ENCODE data around the gene RTTN.
"Not testable (repeated sequence)": the region's sequence is repeated elsewhere in the genome, so short reads cannot be mapped to it uniquely, and the experiment has no call there.

The RTTN gene, protein sequence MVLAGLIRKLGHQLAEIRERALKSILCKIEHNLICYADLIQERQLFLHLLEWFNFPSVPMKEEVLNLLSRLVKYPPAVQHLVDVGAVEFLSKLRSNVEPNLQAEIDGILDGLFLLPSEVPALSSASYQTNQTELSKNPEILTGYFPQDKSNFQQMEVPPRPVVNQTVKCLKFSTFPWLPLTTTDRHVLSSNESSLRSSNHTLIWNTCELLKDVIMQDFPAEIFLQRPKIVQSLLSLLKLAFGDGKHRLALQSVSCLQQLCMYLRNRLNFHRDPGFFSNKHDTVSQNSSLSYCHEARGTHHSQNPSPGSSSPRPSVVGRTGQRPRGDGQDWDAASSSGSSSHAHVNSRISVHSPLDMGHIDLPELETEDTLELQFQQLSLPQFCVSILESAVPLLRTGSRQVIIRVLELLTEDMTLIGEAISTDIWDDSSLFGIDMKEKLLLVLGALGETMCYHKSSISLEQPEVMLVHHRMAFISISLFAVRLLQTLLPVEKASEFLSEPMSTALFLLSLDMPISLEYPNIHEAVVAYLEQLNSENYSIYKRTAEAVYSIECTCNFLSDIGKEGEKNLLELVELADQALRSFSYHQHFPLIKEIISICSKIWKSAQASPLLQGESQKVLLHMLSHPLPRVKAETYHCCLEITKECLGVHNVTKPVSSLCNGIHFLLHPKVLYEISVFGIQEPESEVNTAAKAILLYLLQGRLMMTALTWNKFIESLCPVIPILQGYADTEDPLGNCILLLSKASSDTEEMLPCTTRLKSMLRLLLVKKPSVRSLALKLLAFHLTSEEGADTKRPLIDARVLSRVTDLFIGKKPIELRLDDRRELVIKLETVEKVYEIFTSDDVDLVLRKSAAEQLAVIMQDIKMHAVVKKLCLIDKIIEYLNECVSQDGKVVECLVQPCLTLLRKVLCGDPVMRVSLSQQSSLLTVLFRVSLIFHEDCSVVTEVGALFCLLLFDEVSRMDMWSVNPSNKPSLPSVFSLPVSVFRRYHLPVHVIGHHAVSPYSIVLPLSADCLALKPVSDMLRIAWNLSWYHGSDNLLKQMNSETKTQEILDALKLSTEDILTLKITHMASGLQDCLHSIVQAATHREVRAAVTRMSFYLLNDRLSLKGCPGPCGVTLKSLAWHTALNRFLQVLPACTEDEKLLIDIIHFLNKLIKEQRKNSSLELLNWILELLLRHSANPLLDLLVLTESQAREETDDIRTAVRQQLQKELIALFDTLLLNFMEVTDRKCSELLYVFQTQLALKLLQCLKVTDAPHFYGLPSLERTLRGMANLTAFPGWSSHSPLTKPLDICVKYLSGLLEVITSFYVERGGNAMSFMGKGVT (N-terminal part only)

GRCh38 chr18:70205421-70206397 is at the start of gene RTTN:
TSS of gene RTTN (minus strand) at chr18:70205687. CDS start at chr18:70205658, 29 bp downstream.
- DNase-seq: peak; percentile 61

DNA sequence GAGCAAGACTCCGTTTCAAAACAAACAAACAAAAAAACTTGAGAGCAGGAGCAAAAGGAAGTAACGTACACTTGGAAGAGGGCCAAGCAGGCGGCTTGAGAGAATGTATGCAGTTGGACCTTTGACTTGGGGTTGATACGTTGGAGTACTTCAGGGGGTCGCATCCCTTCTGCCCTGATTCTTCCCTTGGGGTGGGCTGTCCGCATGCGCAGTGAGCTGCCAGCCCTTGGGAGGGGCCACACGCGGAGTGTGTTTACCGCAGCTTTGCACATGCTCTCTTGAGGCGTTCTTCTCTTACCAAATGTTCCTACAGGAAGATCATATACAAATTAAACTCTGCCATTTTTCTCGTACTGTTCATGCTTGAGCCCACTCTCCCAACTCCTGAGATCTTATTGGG is 45.3 kb upstream of the RTTN start:
- no peak for DNase-seq

DNA sequence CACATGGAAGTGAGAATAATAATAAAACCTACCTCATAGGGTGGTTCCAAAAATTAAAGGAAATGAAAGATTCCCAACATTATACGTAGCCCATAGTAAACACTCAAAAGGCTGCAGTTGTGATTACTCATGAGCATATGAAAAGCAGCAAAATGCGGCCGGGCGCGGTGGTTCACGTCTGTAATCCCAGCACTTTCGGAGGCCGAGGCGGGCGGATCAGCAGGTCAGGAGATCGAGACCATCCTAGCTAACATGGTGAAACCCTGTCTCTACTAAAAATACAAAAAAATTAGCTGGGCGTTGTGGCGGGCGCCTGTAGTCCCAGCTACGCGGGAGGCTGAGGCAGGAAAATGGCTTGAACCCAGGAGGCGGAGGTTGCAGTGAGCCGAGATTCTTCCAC is 44.4 kb upstream of the RTTN start:
- DNase-seq: not testable (repeated sequence)

DNA sequence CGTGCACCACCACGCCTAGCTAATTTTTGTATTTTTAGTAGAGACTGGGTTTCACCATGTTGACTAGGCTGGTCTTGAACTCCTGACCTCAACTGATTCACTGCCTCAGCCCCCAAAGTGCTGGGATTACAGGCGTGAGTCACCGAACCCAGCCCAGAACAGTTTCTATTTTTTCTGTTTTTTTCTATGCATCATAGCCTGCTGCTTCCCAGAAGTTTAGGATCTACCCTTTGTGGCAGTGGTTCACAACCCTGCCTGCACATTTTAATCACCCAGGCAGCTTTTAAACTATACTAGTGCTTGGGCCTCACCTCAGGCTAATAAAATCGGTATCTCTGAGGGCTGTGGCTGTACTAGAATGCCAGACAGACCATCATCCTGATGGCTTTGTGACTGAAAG is 43.6 kb upstream of the RTTN start:
- no peak for DNase-seq

DNA sequence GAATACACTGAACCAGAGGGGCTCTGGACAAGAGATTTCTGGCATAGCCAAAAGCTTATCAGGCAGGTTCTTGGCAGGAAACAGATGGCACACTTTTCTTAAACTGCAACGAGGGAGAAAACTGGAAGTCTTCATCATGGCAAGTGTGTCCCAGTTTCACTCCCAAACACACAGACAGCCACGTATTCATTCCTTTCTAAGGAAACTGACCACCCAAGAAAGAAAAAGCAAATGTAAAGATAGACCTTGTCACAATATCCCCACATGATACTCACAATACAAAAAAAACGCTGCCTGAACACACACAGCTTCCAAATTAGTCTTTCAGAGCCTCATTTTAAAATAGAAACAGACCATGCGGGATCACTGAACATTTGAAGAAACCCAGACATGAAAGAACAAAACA is 40.6 kb upstream of the RTTN start:
- DNase-seq: no peak

DNA sequence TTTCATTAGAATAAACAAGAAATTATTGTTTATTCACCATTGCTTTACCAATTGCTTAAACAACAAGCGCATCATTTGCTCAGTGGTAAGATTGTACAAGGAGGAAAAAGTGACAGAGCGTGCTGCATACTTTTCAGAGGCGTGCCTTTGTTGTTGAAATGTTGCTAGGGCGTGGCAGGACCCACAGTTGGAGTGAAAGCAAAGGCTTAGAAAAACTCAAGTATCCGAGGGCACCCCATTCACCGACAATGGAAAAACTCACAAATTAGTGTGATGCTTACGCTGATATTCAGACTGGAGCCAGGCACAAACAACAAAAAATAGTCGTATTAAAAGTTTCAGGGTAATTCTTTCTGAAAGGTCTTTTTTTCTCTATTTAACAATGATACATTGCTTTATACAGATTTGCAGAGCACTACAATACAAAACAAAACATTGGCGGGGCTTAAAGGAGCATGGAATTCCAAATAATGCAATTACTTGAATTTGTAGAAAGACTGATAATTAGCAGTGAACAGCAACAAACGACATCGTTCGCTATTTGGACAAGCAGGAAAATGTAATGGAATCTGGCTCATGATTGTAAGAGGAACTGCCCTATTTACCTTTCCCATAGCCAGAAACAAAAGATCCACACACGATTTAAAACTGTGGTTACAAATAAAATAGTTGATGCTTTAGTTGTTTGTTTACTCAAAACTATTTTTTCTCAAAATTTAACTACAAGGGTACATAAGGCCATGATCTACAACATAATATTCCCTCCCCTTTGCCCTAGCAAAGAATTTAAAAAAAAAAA is 37.8 kb upstream of the RTTN start:
- DNase-seq: no peak

- not testable (repeated sequence) for DNase-seq
Measured at GRCh38 chr18:70236921-70237320, 31.4 kb upstream of the RTTN start.

DNA sequence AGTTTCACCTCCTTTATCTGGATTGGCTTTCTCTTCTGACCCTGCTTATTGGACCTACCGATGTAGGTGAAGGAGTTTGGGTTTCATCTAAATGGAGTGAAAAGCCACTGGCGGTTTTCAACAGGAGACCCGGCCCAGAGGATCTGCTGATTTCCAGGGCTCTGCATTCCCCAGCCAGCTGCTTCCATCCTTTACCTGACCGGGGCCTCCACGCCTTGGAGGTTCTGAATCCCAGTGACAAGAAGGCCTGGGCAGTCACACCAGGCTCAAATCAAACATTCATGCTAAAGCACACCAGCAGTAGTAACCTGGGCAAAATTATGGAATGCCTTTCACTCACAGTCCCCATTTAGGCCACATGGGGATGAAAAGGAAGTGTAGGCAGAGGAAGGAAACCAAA is 30.0 kb upstream of the RTTN start:
- no peak for DNase-seq

- DNase-seq: no peak
Measured at GRCh38 chr18:70234667-70235459, 29.4 kb upstream of the RTTN start.

- DNase-seq: no peak
Measured at GRCh38 chr18:70233974-70234373, 28.5 kb upstream of the RTTN start.

DNA sequence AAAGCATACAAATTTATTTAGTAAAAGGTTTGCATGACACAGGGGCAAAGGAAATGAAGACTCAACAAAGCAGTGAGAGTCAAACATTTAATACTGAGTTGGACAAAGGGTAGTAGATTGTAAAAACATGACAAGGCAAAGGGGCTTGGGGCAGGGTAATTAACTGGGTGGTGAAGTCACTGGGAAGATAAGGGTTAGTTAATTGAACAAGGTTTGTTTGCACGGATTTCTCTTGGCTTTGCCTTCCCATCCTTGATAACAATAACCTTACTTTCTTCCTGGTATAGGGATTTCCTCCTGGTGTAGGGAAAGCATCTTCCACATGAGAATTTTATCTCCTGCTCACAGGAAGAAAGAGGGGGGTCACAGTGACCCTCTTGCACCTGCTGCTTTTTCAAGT is 26.8 kb upstream of the RTTN start:
- DNase-seq: no peak

DNA sequence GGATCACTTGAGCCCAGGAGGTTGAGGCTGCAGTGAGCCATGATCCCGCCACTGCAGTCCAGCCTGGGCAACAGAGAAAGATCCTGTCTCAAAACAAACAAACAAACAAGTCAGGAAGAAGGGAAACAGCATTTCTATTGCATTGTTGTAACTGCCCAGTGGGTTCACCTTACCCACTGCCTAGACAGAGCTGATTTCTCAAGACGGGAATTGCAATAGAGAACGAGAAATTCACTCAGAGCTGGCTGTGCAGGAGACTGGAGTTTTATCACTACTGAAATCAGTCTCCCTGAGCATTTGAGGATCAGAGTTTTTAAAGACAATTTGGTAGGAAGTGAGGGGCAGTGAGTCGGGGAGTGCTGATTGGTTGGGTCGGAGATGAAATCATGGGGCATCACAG is 24.2 kb upstream of the RTTN start:
- no peak for DNase-seq

DNA sequence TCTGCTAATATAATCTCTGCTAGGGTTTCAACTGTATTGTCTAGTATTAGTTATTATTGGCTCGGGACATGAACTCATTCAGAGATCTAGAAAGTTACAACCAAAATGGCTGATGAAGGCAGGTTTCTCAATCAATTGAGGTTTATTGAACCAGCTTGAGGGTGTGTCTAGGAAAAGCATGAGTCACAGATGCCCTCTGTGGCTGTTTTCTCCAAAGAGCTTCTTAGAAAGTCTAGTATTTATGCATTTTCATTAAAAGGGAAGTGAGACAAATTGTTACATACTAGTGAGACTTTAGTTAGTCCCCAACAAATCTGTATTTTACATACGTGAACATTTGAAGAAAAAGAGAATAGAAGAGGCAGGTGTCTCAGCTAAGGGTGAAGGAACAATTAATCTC is 23.0 kb upstream of the RTTN start:
- no peak for DNase-seq

DNA sequence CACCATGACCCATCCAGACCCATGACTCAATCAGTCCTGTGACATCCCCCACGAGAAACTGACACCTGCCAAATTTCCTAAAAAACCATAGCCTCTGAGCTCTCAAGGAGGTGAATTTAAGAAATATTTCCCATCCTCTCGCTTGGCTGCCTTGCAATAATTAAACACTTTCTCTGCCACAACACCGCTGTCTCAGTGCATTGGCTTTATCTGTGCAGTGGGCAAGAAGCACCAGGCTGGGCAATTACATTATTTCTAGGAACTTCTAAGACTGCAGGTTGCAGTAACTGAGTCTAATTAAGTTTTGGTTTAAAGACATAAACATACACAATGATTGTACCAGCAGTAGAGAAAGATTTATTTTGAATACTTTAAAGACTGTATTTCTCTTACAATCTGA is 22.0 kb upstream of the RTTN start:
- no peak for DNase-seq

- no peak for DNase-seq
Measured at GRCh38 chr18:70221915-70222278, 16.4 kb upstream of the RTTN start.

GRCh38 chr18:70221156-70221914 is 15.8 kb upstream of the RTTN start:
- DNase-seq: no peak

GRCh38 chr18:70220628-70221027 is 15.1 kb upstream of the RTTN start:
- no peak for DNase-seq

GRCh38 chr18:70219688-70220087 is 14.2 kb upstream of the RTTN start:
- DNase-seq: no peak

- DNase-seq: no peak
Measured at GRCh38 chr18:70216788-70217187, 11.3 kb upstream of the RTTN start.

All from NCI-H2029 (cell line).